PFSK-1 (cell line): ENCODE results near the gene ZEB2.

Experiments
- POLR2AphosphoS5 ChIP-seq: IDR thresholded peaks from 2 replicates; pipeline ENCODE4 v1.6.1; 2012; ENCODE audit warnings: low read depth, mild to moderate bottlenecking, control low read depth, low read length, moderate library complexity
- SIN3A ChIP-seq: IDR thresholded peaks from 2 replicates; pipeline ENCODE4 v1.6.1; 2012; ENCODE audit warnings: mild to moderate bottlenecking, low read length, moderate library complexity, borderline replicate concordance; ENCODE audit not compliant: insufficient read depth
- TAF1 ChIP-seq: IDR thresholded peaks from 2 replicates; pipeline ENCODE4 v1.6.1; 2012; ENCODE audit warnings: low read length, control low read depth, borderline replicate concordance; ENCODE audit not compliant: insufficient read depth

DNA sequence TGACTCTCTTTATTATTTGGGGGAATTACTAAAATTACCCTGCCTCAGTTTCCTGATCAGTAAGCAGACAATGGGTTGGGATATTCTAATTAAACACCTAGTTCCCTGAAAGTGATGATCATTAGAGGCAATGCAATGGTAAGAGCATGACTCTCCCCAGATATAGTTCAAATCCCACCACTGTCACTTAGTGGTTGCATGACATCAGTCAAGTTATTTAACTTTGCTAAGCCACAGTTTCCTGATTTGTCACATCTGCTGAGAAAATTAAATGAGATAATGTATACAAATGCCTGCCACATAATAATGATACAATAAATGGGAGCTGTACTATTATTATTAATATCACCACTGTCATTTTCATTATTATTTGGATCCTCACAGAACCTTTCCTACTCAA is 29.9 kb downstream of the ZEB2 start:
- no peak for TF ChIP-seq TAF1
- TF ChIP-seq POLR2AphosphoS5 = no peak
- no peak for TF ChIP-seq SIN3A
